PFSK-1 (cell line): Measurements from ENCODE around the gene OCIAD2.

ENCODE experiments used
- FOXP2 ChIP-seq: optimal IDR thresholded peaks from 2 replicates; pipeline ENCODE3; 2011; ENCODE audit warnings: borderline replicate concordance, control low read depth, inconsistent platforms; ENCODE audit not compliant: insufficient read depth; ENCODE audit errors: extremely low read length, extremely low read depth
- POLR2AphosphoS5 ChIP-seq: IDR thresholded peaks from 2 replicates; pipeline ENCODE4 v1.6.1; 2012; ENCODE audit warnings: low read depth, mild to moderate bottlenecking, control low read depth, low read length, moderate library complexity
- SIN3A ChIP-seq: IDR thresholded peaks from 2 replicates; pipeline ENCODE4 v1.6.1; 2012; ENCODE audit warnings: mild to moderate bottlenecking, low read length, moderate library complexity, borderline replicate concordance; ENCODE audit not compliant: insufficient read depth
- TAF1 ChIP-seq: IDR thresholded peaks from 2 replicates; pipeline ENCODE4 v1.6.1; 2012; ENCODE audit warnings: low read length, control low read depth, borderline replicate concordance; ENCODE audit not compliant: insufficient read depth
- TF ChIP-seq, protein P1 (sequence below), 2 experiments: IDR thresholded peaks; 2 replicates each; pipeline versions ENCODE4 v1.6.1 to v1.8.0; 2011 to 2012; ENCODE audit warnings: low read depth in 2 of 2, low read length in 2 of 2, control low read depth in 1 of 2, inconsistent platforms in 1 of 2, mild to moderate bottlenecking in 1 of 2, moderate library complexity in 1 of 2; ENCODE audit not compliant: insufficient read depth in 1 of 2

The OCIAD2 gene

DNA sequence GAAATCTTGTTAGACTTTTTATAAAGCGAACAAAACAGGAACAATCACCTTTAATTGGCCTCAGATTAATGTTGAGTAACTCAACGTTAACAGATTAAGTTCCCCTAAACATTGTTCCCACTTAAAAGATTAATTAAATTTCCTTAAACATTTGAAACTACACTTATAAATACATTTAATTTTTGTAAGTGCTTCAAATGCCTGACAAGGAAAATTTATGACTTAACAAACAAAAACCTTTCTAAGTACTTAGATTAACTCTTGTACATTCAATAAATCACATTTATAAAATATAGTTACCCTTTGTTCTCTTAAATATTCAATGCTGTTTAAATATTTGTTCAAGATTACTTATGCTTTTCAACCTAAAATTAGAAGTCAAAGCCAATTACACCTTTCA is 39.4 kb upstream of the OCIAD2 start:
- TF ChIP-seq POLR2AphosphoS5: no peak
- no peak for TF ChIP-seq FOXP2
- no peak for TF ChIP-seq TAF1
- TF ChIP-seq, protein P1, sequence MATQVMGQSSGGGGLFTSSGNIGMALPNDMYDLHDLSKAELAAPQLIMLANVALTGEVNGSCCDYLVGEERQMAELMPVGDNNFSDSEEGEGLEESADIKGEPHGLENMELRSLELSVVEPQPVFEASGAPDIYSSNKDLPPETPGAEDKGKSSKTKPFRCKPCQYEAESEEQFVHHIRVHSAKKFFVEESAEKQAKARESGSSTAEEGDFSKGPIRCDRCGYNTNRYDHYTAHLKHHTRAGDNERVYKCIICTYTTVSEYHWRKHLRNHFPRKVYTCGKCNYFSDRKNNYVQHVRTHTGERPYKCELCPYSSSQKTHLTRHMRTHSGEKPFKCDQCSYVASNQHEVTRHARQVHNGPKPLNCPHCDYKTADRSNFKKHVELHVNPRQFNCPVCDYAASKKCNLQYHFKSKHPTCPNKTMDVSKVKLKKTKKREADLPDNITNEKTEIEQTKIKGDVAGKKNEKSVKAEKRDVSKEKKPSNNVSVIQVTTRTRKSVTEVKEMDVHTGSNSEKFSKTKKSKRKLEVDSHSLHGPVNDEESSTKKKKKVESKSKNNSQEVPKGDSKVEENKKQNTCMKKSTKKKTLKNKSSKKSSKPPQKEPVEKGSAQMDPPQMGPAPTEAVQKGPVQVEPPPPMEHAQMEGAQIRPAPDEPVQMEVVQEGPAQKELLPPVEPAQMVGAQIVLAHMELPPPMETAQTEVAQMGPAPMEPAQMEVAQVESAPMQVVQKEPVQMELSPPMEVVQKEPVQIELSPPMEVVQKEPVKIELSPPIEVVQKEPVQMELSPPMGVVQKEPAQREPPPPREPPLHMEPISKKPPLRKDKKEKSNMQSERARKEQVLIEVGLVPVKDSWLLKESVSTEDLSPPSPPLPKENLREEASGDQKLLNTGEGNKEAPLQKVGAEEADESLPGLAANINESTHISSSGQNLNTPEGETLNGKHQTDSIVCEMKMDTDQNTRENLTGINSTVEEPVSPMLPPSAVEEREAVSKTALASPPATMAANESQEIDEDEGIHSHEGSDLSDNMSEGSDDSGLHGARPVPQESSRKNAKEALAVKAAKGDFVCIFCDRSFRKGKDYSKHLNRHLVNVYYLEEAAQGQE (IDR thresholded peaks at IDR 0.05; ENCODE audit: insufficient read depth in 1 of 2, low read depth in 2 of 2, low read length in 2 of 2): no peak
- no peak for TF ChIP-seq SIN3A

DNA sequence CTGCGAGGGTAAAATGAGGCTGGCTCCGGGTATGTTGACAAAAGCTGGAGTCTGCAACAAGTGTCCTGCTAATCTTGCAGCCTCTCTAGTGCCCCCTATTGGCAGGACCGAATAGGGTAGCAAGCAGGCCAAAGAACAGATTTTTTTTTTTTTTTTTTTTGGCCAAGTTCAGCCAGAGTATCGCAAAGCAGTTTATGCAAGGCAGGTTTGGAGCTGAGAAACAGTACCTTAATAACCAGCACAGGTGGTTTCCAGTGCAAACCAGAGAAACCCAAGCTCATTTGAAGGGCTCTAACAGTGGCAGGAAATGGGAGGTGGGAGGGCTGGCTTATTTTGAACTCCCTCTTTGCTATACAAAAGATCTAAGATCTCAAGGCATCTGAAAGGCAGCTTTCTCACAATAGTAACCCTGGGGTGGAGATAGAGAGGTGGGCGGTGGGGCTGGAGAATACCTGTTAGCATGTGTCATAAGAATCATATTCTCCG is 38.2 kb upstream of the OCIAD2 start:
- TF ChIP-seq TAF1 (no peak), POLR2AphosphoS5 (no peak)

DNA sequence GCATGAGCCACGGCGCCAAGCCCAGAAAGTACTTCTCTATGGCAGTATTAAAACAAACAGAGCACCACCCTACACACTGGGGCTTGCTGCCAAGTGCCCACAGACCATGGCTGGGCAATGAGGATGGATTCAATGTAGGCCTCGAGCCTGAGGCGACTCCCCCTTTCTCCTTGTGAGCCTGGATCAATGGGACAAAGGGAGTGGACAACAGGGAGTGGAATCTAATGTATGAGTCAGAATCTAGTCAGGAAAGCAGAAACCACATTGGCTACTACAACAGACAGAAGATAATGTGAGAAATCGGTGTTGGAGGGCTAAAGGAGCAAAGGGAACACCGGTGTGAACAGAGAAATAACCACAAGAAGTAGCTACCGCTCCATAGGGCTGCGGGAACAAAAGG is 37.7 kb upstream of the OCIAD2 start:
- TF ChIP-seq POLR2AphosphoS5 (no peak), SIN3A (no peak), TAF1 (no peak), FOXP2 (no peak)
- TF ChIP-seq, protein P1 (IDR thresholded peaks at IDR 0.05; ENCODE audit: insufficient read depth in 1 of 2, low read depth in 2 of 2, low read length in 2 of 2): no peak

DNA sequence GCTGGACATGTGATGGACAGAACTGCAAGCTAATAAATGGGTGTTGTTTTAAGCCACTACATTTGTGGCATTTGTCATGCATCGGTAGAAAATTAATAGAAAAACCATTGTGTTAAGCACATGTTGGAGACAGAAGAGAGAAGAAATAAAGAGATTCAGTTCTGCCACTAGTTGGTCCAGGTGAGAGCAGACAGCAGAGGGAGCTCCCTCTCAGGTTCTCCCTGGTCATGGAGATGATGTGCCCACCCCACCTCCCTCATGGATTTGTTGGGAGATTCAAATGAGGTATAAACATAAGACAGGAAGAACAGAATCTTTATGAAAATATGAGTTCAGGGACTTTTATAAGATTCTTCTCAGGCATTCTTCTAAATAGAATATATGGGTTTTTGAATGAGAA is 36.8 kb upstream of the OCIAD2 start:
- TF ChIP-seq FOXP2: no peak
- TF ChIP-seq TAF1: no peak
- TF ChIP-seq, protein P1 (IDR thresholded peaks at IDR 0.05; ENCODE audit: insufficient read depth in 1 of 2, low read depth in 2 of 2, low read length in 2 of 2): no peak
- no peak for TF ChIP-seq POLR2AphosphoS5
- TF ChIP-seq SIN3A: no peak

DNA sequence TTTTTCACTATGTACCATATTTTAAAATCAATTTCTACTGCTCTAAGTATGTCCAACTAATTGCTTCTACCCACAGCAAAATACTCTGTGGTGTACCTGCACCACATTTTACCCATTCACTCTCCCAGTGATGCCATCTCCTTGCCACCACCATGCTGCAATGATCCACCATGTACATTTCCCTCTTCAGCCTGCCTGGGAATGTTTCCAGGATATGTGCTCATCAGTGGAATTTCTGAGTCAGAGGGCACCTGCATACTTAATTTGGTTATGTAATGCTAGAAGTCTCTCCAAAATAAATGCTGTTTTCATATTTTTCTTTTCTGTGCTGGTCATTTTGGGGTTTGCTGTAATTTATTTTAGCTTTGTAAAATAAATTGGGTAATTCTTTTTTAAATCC is 33.2 kb upstream of the OCIAD2 start:
- TF ChIP-seq FOXP2 (no peak), SIN3A (no peak), POLR2AphosphoS5 (no peak), TAF1 (no peak)
- TF ChIP-seq, protein P1 (IDR thresholded peaks at IDR 0.05; ENCODE audit: insufficient read depth in 1 of 2, low read depth in 2 of 2, low read length in 2 of 2): no peak

DNA sequence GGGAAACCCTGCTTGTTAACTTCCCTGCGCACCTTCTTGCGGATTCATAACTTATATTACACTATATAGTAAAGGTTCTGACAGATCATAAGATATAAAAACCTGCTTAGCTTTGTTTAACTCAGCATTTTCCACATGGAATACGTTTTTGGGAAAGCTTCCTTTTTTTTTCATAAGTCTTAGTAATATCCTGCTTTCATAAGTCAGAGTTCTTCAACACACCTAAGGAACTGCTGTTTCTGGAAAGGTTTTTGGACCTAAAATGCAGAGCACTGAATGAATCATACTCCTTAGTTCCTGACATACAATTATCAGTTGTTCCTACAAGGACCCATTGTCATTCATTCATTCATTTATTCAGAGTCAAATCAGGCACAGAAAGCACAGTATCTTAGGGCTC is 32.3 kb upstream of the OCIAD2 start:
- TF ChIP-seq, protein P1 (IDR thresholded peaks at IDR 0.05; ENCODE audit: insufficient read depth in 1 of 2, low read depth in 2 of 2, low read length in 2 of 2): no peak
- TF ChIP-seq SIN3A: no peak
- TF ChIP-seq POLR2AphosphoS5: no peak
- no peak for TF ChIP-seq FOXP2
- no peak for TF ChIP-seq TAF1
